HepG2 (cell line): Measurements from ENCODE around the gene CD207. TPM values are rescaled to one million over a fixed set of nuclear protein-coding genes. Genes with fewer than 3 reads are reported as not detected.

ENCODE experiments used
- ATAC-seq: fragments of 200-7000 bp; cut with Tn5 transposase; 3 replicates; pipeline ENCODE4 v1.9.1; 2020; ENCODE audit warnings: mild to moderate bottlenecking, moderate library complexity
- BruUV-seq: library from RNA; stranded (reverse); fragments of 400-500 nt; replicated peaks from 2 replicates; lab custom pipeline; 2021; lab: Mats Ljungman, UMichigan
- CTCF ChIA-PET: fragments of 300-600 bp; formaldehyde crosslinking; extraction: SDS; loops from one replicate; lab custom pipeline; 2021; ENCODE audit warnings: low total read pairs, inconsistent platforms, low intra/inter-chr PET ratio; lab: Yijun Ruan, JAX
- POLR2A ChIA-PET: fragments of 350-600 bp; sonication (Branson Sonifier 250); formaldehyde crosslinking; loops from one replicate; lab custom pipeline; 2020; ENCODE audit warnings: antibody characterized with exemption, inconsistent platforms; lab: Yijun Ruan, JAX
- DNase-seq: peaks from one replicate; pipeline ENCODE4 v3.0.0-alpha.2; 2015; ENCODE audit warnings: low spot score
- FAIRE-seq: peaks from 3 replicates; lab custom pipeline; 2011; peaks lifted over from hg19 to GRCh38; lab: Jason Lieb, UNC
- H2AFZ ChIP-seq: one replicate; pipeline ENCODE4 v1.6.1; 2011; ENCODE audit warnings: low read length, inconsistent platforms
- H3K27ac ChIP-seq: fragments of 300-600 bp; 3 replicates; pipeline ENCODE4 v1.8.0; 2011; ENCODE audit warnings: mixed run types, mild to moderate bottlenecking, mixed read lengths, low read length, inconsistent platforms; ENCODE audit not compliant: insufficient read depth; ENCODE audit errors: extremely low read length
- H3K27me3 ChIP-seq, 2 experiments: fragments of 200-600 bp in 1 of 2; 2 replicates in 1 of 2; 3 replicates in 1 of 2; pipeline versions ENCODE4 v1.6.0 to v1.8.0; 2011; ENCODE audit warnings: low read length in 2 of 2, mild to moderate bottlenecking in 2 of 2, moderate library complexity in 2 of 2, inconsistent platforms in 1 of 2; ENCODE audit not compliant: insufficient read depth in 2 of 2, control insufficient read depth in 1 of 2
- H3K36me3 ChIP-seq, 2 experiments: fragments of 200-600 bp in 1 of 2; replicated peaks in 1 of 2; 2 replicates in 1 of 2; 3 replicates in 1 of 2; pipeline versions ENCODE4 v1.5.1 to v1.8.0; 2011; ENCODE audit warnings: low read length in 2 of 2, inconsistent platforms in 1 of 2; ENCODE audit not compliant: insufficient read depth in 2 of 2, control insufficient read depth in 1 of 2
- H3K4me1 ChIP-seq: 2 replicates; pipeline ENCODE4 v1.5.1; 2012; ENCODE audit warnings: low read length, inconsistent platforms; ENCODE audit not compliant: insufficient read depth
- H3K4me2 ChIP-seq: 2 replicates; pipeline ENCODE4 v1.6.0; 2011; ENCODE audit warnings: low read depth, low read length, inconsistent platforms
- H3K4me3 ChIP-seq, 3 experiments: fragments of 200-600 bp in 1 of 3; sonication (generic), shearing (Covaris generic) in 1 of 3; replicated peaks in 1 of 3; 2 replicates each; pipeline ENCODE4 v1.5.1; 2011 to 2016; ENCODE audit warnings: low read length in 3 of 3, inconsistent platforms in 2 of 3, low read depth in 2 of 3, mild to moderate bottlenecking in 2 of 3, control low read depth in 1 of 3, mixed read lengths in 1 of 3; ENCODE audit not compliant: insufficient read depth in 1 of 3
- H3K79me2 ChIP-seq: one replicate; pipeline ENCODE4 v1.6.1; 2011; ENCODE audit warnings: low read length, inconsistent platforms; ENCODE audit not compliant: insufficient read depth
- H3K9ac ChIP-seq: 2 replicates; pipeline ENCODE4 v1.6.0; 2011; ENCODE audit warnings: mild to moderate bottlenecking, low read depth, low read length, inconsistent platforms; ENCODE audit not compliant: insufficient read depth
- H3K9me3 ChIP-seq: 2 replicates; pipeline ENCODE4 v1.5.1; 2012; ENCODE audit warnings: mild to moderate bottlenecking, low read length
- H4K20me1 ChIP-seq: 2 replicates; pipeline ENCODE4 v1.6.0; 2011; ENCODE audit warnings: inconsistent platforms, mild to moderate bottlenecking, low read length, moderate library complexity; ENCODE audit not compliant: insufficient read depth
- ATF1 ChIP-seq: IDR thresholded peaks from 2 replicates; pipeline ENCODE4 v1.6.1; 2016; ENCODE audit warnings: mild to moderate bottlenecking, control low read depth
- CAMTA2 ChIP-seq: sonication (generic); formaldehyde crosslinking; IDR thresholded peaks from 2 replicates; pipeline ENCODE4 v1.4.0; 2020; ENCODE audit warnings: mild to moderate bottlenecking, missing genetic modification reagents, borderline replicate concordance
- KDM5A ChIP-seq: fragments of 200-600 bp; sonication (generic); IDR thresholded peaks from 2 replicates; pipeline ENCODE4 v1.7.0; 2018; ENCODE audit warnings: antibody characterized with exemption, mild to moderate bottlenecking, low read length, borderline replicate concordance
- MXI1 ChIP-seq: IDR thresholded peaks from 3 replicates; pipeline ENCODE4 v1.6.1; 2012; ENCODE audit warnings: low read depth, low read length, inconsistent platforms, borderline replicate concordance
- TMF1 ChIP-seq: sonication (generic); formaldehyde crosslinking; IDR thresholded peaks from 2 replicates; pipeline ENCODE4 v1.8.1; 2022; ENCODE audit warnings: low read depth, missing genetic modification reagents
- whole genome bisulfite sequencing: methylation state at CpG from one replicate; pipeline ENCODE4 v1.1.6; 2017; ENCODE audit warnings: low lambda C conversion rate; 5-methylcytosine and 5-hydroxymethylcytosine counted together
- in situ Hi-C: cut with HindIII; loops from 2 replicates; pipeline ENCODE4 v1.10.0; 2017; ENCODE audit warnings: low pct_unique_long_range_greater_than_20kb; ENCODE audit not compliant: extremely low pct_ligation_motif_present
- intact Hi-C: fragments of 100-400 bp; cut with micrococcal nuclease; formaldehyde crosslinking; loops from one replicate; pipeline ENCODE4 v1.10.0; 2022; ENCODE audit not compliant: unreplicated experiment
- polyA plus RNA-seq, 8 experiments: library from polyadenylated mRNA; depleted of rRNA in 3 of 8; stranded (reverse) in 7 of 8; unstranded in 1 of 8; fragments of >200 nt; fragmentation: Illumina TruSeq in 4 of 8; extraction: Trizol in 4 of 8; gene quantifications; 2 replicates each; pipeline versions ENCODE4 v1.2.1 to v1.2.3, GENCODE V29; 2011 to 2016; ENCODE audit warnings: low read depth in 4 of 8, missing spikeins in 1 of 8, mixed read lengths in 1 of 8; ENCODE audit not compliant: insufficient read depth in 1 of 8
- total RNA-seq, 5 experiments: library from RNA; depleted of rRNA; stranded (reverse); fragments of >200 nt; fragmentation: Illumina TruSeq; extraction: Trizol; gene quantifications; 2 replicates each; pipeline ENCODE4 v1.2.3, GENCODE V29; 2016; ENCODE audit warnings: low read depth in 1 of 5
- TF ChIP-seq, protein P1 (sequence below): sonication (generic); formaldehyde crosslinking; IDR thresholded peaks from 2 replicates; pipeline ENCODE4 v1.5.1; 2020; ENCODE audit warnings: mild to moderate bottlenecking, missing genetic modification reagents, borderline replicate concordance
- TF ChIP-seq, protein P2 (sequence below): sonication (generic); formaldehyde crosslinking; IDR thresholded peaks from 2 replicates; pipeline ENCODE4 v1.4.0; 2020; ENCODE audit warnings: missing genetic modification reagents, borderline replicate concordance
- TF ChIP-seq, protein P3 (sequence below): sonication (generic); formaldehyde crosslinking; IDR thresholded peaks from 2 replicates; pipeline ENCODE4 v1.8.0; 2022; ENCODE audit warnings: missing genetic modification reagents, mild to moderate bottlenecking, inconsistent platforms, borderline replicate concordance
- TF ChIP-seq, protein P4 (sequence below): sonication (generic); formaldehyde crosslinking; IDR thresholded peaks from 2 replicates; pipeline ENCODE4 v1.5.1; 2020; ENCODE audit warnings: mild to moderate bottlenecking, missing genetic modification reagents, borderline replicate concordance

CD207 gene
- total and polyA plus RNA-seq, 2 of the 13 experiments (the other 11 are each of a cell fraction or from before 2014, with no cell fraction given), result 0.09 to 0.15 TPM

DNA sequence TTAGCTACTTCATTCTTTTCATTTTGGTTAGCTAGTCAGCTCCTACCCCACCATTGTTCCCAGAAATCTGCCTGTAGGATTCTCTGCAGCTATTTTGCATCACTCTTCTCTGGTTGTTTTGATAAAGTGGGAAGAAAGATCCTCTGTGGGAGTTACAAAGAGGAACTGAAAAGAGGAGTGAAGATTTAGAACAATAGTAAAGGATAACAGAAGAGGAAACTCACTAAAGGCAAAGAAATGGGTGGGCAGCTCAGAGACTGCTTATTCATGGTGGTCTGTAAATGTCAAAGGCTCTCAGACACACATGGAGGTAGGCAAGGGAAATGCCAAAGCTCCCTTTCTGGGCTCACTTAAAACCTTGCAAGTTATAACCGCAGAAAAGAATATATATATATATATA is 17.2 kb upstream of the CD207 start (continued):
- TF ChIP-seq, protein P1, sequence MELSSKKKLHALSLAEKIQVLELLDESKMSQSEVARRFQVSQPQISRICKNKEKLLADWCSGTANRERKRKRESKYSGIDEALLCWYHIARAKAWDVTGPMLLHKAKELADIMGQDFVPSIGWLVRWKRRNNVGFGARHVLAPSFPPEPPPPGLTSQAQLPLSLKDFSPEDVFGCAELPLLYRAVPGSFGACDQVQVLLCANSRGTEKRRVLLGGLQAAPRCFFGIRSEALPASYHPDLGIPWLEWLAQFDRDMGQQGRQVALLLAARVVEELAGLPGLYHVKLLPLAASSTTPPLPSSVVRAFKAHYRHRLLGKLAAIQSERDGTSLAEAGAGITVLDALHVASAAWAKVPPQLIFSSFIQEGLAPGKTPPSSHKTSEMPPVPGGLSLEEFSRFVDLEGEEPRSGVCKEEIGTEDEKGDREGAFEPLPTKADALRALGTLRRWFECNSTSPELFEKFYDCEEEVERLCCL (CRISPR knock-in tag), result no peak
- TF ChIP-seq CAMTA2, result no peak
- TF ChIP-seq KDM5A, result no peak

DNA sequence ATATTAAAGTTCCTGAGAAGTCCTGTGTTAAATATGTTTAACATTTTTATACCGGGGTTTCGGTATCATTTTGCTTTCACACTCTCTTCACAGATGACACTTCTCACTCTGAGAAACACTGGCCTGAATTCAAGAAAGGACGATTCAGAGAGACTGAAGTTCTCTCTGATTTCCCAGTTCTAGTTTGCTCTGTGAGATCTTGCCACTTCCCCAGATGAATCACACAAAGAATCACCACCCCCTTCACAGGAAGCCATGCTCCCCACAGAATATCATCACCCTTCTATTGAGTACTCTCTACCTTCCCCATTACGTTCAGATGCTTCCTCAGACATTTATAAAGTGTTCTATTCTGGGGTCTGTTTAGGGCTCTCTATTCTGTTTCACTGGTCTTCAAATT is 16.1 kb upstream of the CD207 start:
- no peak for DNase-seq
- intact Hi-C loops, result no loop called here
- Histone ChIP-seq H3K4me3 (no peak overlapping the region), H3K4me2 (no peak overlapping the region), H3K79me2 (no peaks in the 10 kb centered on the region), H3K27ac (no peak overlapping the region), H2AFZ (no peak overlapping the region), H3K27me3 (peaks cover 0 to 8% of the 10 kb centered on the region in 2 experiments; a peak in 2 of 5 replicates), H4K20me1 (no peaks in the 10 kb centered on the region), H3K36me3 (no peaks in the 10 kb centered on the region), H3K4me1 (no peaks in the 10 kb centered on the region), H3K9ac (no peak overlapping the region), H3K9me3 (no peaks in the 10 kb centered on the region)
- BruUV-seq, result no TSS peak
- no peak for TF ChIP-seq ATF1 (CRISPR knock-in tag)
- TF ChIP-seq TMF1 (CRISPR knock-in tag), result no peak
- TF ChIP-seq, protein P2, sequence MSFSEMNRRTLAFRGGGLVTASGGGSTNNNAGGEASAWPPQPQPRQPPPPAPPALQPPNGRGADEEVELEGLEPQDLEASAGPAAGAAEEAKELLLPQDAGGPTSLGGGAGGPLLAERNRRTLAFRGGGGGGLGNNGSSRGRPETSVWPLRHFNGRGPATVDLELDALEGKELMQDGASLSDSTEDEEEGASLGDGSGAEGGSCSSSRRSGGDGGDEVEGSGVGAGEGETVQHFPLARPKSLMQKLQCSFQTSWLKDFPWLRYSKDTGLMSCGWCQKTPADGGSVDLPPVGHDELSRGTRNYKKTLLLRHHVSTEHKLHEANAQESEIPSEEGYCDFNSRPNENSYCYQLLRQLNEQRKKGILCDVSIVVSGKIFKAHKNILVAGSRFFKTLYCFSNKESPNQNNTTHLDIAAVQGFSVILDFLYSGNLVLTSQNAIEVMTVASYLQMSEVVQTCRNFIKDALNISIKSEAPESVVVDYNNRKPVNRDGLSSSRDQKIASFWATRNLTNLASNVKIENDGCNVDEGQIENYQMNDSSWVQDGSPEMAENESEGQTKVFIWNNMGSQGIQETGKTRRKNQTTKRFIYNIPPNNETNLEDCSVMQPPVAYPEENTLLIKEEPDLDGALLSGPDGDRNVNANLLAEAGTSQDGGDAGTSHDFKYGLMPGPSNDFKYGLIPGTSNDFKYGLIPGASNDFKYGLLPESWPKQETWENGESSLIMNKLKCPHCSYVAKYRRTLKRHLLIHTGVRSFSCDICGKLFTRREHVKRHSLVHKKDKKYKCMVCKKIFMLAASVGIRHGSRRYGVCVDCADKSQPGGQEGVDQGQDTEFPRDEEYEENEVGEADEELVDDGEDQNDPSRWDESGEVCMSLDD, result no peak
- TF ChIP-seq, protein P3, sequence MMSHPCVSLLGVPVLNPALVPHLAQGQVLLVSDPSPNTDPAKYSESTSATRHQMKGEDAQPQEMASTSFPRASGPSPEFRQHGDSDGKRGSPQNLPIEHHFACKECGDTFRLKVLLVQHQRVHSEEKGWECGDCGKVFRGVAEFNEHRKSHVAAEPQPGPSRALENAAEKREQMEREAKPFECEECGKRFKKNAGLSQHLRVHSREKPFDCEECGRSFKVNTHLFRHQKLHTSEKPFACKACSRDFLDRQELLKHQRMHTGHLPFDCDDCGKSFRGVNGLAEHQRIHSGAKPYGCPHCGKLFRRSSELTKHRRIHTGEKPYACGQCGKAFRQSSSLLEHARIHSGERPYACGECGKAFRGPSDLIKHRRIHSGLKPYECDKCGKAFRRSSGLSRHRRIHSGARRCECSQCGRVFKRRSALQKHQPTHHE, result no peak
- TF ChIP-seq MXI1, result no peak
- TF ChIP-seq, protein P4, sequence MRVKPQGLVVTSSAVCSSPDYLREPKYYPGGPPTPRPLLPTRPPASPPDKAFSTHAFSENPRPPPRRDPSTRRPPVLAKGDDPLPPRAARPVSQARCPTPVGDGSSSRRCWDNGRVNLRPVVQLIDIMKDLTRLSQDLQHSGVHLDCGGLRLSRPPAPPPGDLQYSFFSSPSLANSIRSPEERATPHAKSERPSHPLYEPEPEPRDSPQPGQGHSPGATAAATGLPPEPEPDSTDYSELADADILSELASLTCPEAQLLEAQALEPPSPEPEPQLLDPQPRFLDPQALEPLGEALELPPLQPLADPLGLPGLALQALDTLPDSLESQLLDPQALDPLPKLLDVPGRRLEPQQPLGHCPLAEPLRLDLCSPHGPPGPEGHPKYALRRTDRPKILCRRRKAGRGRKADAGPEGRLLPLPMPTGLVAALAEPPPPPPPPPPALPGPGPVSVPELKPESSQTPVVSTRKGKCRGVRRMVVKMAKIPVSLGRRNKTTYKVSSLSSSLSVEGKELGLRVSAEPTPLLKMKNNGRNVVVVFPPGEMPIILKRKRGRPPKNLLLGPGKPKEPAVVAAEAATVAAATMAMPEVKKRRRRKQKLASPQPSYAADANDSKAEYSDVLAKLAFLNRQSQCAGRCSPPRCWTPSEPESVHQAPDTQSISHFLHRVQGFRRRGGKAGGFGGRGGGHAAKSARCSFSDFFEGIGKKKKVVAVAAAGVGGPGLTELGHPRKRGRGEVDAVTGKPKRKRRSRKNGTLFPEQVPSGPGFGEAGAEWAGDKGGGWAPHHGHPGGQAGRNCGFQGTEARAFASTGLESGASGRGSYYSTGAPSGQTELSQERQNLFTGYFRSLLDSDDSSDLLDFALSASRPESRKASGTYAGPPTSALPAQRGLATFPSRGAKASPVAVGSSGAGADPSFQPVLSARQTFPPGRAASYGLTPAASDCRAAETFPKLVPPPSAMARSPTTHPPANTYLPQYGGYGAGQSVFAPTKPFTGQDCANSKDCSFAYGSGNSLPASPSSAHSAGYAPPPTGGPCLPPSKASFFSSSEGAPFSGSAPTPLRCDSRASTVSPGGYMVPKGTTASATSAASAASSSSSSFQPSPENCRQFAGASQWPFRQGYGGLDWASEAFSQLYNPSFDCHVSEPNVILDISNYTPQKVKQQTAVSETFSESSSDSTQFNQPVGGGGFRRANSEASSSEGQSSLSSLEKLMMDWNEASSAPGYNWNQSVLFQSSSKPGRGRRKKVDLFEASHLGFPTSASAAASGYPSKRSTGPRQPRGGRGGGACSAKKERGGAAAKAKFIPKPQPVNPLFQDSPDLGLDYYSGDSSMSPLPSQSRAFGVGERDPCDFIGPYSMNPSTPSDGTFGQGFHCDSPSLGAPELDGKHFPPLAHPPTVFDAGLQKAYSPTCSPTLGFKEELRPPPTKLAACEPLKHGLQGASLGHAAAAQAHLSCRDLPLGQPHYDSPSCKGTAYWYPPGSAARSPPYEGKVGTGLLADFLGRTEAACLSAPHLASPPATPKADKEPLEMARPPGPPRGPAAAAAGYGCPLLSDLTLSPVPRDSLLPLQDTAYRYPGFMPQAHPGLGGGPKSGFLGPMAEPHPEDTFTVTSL, result no peak
- POLR2A ChIA-PET, result no interaction called here
- no peak for ATAC-seq
- WGBS, result 33% methylated on average over 4 of the region's 4 CpGs
- no peak for FAIRE-seq
- CTCF ChIA-PET, result no interaction called here
- in situ Hi-C loops, result no loop called here
